ENCODE results near the gene TMEM115. TPM values are rescaled to one million over a fixed set of nuclear protein-coding genes. Genes with fewer than 3 reads are reported as not detected.

The TMEM115 gene
- total and polyA plus RNA-seq, 2 of the 13 experiments (the other 11 are each of a cell fraction or from before 2014, with no cell fraction given), result 22.1 to 30.7 TPM

DNA sequence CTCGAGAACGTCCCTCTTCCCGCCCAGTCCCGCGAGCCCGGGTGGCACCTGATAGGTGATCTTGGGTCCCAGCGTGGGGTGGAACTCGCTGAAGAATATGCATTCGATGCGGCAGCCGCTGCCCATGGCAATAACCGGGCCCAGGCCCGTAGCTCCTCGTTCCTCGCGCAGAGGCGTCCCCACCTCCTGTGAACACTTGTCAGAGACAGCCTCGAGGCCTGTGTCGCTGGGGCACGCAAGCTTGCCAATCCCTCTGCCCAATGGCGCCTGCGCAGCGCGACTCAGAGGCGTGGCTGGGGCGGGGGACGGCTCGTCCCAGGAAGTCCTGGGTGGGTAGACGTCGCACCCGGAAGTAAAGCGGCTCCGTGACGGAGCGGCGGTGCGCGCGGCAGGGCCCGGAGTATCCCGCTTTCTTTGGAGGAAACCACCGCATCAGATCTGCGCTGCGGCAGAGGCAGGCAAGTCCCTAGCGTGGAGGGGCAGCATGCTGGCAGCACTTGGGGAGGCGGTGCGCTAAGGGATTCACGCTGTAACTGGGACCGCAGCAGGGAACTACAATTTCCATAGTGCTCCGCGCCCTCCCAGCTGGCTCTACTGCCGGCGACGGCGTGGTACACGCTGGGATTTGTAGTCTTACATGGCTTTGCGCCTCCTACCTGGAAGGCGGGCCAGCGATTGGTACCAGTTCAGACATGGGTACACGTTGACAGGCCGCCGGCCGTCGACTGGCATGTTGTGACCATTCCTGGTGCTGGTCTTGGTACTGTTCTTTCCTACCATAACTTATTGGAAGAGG is 8.6 kb downstream of the TMEM115 start, which contains the start of the genes CYB561D2 and NPRL2 (continued):
- TF ChIP-seq, protein P1, sequence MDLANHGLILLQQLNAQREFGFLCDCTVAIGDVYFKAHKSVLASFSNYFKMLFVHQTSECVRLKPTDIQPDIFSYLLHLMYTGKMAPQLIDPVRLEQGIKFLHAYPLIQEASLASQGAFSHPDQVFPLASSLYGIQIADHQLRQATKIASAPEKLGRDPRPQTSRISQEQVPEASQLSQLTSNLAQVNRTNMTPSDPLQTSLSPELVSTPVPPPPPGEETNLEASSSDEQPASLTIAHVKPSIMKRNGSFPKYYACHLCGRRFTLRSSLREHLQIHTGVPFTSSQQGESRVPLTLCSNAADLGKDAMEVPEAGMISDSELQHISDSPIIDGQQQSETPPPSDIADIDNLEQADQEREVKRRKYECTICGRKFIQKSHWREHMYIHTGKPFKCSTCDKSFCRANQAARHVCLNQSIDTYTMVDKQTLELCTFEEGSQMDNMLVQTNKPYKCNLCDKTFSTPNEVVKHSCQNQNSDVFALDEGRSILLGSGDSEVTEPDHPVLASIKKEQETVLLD (CRISPR knock-in tag; IDR thresholded peaks at IDR 0.05; ENCODE audit: low read depth), result peak; percentile 75; the same call in 1 of the 2 replicates
- TF ChIP-seq SP1 (IDR thresholded peaks at IDR 0.05) (no peak), SP1 (CRISPR knock-in tag; IDR thresholded peaks at IDR 0.05) (peak; percentile 70), TRIM24 (CRISPR knock-in tag; IDR thresholded peaks at IDR 0.05) (no peak), ZNF296 (CRISPR knock-in tag; conservative IDR thresholded peaks at IDR 0.05) (peak; percentile 81; the same call in 1 of the 2 replicates), KLF6 (CRISPR knock-in tag; IDR thresholded peaks at IDR 0.05) (peak; percentile 97), ZNF619 (CRISPR knock-in tag; IDR thresholded peaks at IDR 0.05) (peak; percentile 82)

DNA sequence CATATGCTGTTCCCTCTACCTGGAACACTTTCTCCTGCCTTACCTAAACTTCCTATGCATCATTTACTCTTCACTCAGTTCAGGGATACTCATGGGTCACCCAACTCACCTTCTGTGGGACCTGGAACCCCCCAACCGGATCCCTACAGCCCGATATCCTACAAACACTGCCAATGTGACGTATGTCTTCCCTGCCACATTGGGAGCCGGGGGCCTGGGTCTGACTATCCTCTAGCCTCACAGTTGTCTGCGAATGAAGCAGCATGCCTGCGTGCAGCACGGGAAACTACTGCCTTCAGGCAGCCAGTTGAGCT is 9.2 kb downstream of the TMEM115 start:
- Histone ChIP-seq H3K27me3 (ENCODE audit: control insufficient read depth in 1 of 2, insufficient read depth in 2 of 2, low read length in 2 of 2) (no peaks in the 10 kb centered on the region), H3K4me3 (replicated peaks in 1 of 3; ENCODE audit: insufficient read depth in 1 of 3, low read depth in 2 of 3, low read length in 3 of 3) (peak overlapping the region; percentile 68 to 85 (median 77)), H2AFZ (ENCODE audit: low read length) (no peak overlapping the region), H3K36me3 (replicated peaks in 1 of 2; ENCODE audit: control insufficient read depth in 1 of 2, insufficient read depth in 2 of 2, low read length in 2 of 2) (peaks cover 8 to 35% of the 10 kb centered on the region in 2 experiments; a peak in 4 of 5 replicates), H3K27ac (ENCODE audit: extremely low read length, insufficient read depth, low read length) (peak overlapping the region; percentile 65), H4K20me1 (ENCODE audit: insufficient read depth, low read length) (0 out of 2 replicates have a peak, but pooled peaks cover 3% of the 10 kb centered on the region), H3K9ac (ENCODE audit: insufficient read depth, low read depth, low read length) (peak overlapping the region; percentile 76), H3K79me2 (ENCODE audit: insufficient read depth, low read length) (peaks cover 12% of the 10 kb centered on the region), H3K9me3 (ENCODE audit: low read length) (no peaks in the 10 kb centered on the region), H3K4me2 (ENCODE audit: low read depth, low read length) (peak overlapping the region; percentile 99), H3K4me1 (ENCODE audit: insufficient read depth, low read length) (peaks cover 58% of the 10 kb centered on the region)
- intact Hi-C loops (cut with micrococcal nuclease; ENCODE audit: unreplicated experiment), result no loop called here
- FAIRE-seq (no peak), ATAC-seq (no peak), DNase-seq (ENCODE audit: low spot score) (no peak)
- BruUV-seq (replicated peaks), result no TSS peak
- peak; percentile 85 for TF ChIP-seq SETDB1 (CRISPR knock-in tag; IDR thresholded peaks at IDR 0.05; ENCODE audit: borderline replicate concordance)
- TF ChIP-seq NR3C1 (CRISPR knock-in tag; IDR thresholded peaks at IDR 0.05), result no peak
- 0 out of 2 replicates have a peak, but pooled peaks have one; percentile 54 for TF ChIP-seq ZNF234 (CRISPR knock-in tag; conservative IDR thresholded peaks at IDR 0.05)
- 0 out of 2 replicates have a peak, but pooled peaks have one; percentile 74 for TF ChIP-seq ZNF101 (CRISPR knock-in tag; IDR thresholded peaks at IDR 0.05; ENCODE audit: borderline replicate concordance, low read depth)
- 0 out of 2 replicates have a peak, but pooled peaks have one; percentile 3 for TF ChIP-seq ZZZ3 (CRISPR knock-in tag; IDR thresholded peaks at IDR 0.05; ENCODE audit: borderline replicate concordance)
- no peak for TF ChIP-seq AGO2 (optimal IDR thresholded peaks at IDR 0.05; ENCODE audit: low read depth, low read length)
- no peak for TF ChIP-seq RFXAP (CRISPR knock-in tag; IDR thresholded peaks at IDR 0.05; ENCODE audit: borderline replicate concordance)
- in situ Hi-C loops (cut with HindIII; ENCODE audit: extremely low pct_ligation_motif_present, low pct_unique_long_range_greater_than_20kb), result no loop called here
- 17% methylated on average over 7 of the region's 7 CpGs for WGBS (ENCODE audit: low lambda C conversion rate)
- POLR2A ChIA-PET, result interaction anchor here (0.8 to 2.7 kb wide), 13 partner anchors 9 to 269 kb away, joined by 3 to 60 read pairs (median 5); partner anchors contain the start of genes GNAI2, HEMK1, HYAL1 and HYAL3
- CTCF ChIA-PET (ENCODE audit: low intra/inter-chr PET ratio, low total read pairs), result no interaction called here

Data from HepG2 (cell line).